ENCODE data around the gene CDK16. TPM values are rescaled to one million over a fixed set of nuclear protein-coding genes. Genes with fewer than 3 reads are reported as not detected.

Gene CDK16
- total and polyA plus RNA-seq, 9 of the 15 experiments (the other 6 are each of a cell fraction or from before 2014, with no cell fraction given): 3.9 to 104 (median 57.5) TPM

DNA sequence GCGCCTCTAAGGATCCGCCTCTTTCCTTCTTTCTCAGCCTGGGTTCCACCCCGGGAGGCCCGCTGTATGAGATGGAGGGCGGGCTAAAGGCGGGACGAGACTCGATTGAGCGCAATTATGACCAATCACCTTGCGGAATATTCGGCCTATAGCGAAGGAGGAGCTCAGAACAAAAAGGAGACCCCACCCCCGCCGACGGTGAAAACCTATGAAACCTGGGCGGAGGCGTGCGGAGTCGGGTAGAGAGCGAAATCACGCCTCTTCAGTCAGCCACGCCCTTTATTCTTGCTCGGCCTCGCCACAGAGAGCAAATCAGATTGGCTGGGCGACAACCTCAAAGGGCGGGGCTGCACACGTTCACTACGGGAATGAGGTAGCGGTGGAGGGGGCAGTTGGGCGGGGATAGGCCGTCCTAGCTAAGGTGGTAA, 615 bp upstream of the CDK16 start (continued):
- TF ChIP-seq TOE1 (IDR thresholded peaks at IDR 0.05; ENCODE audit: borderline replicate concordance) (no peak), TOE1 (CRISPR knock-in tag; IDR thresholded peaks at IDR 0.05; ENCODE audit: borderline replicate concordance, low read depth) (no peak), CREM (IDR thresholded peaks at IDR 0.05; ENCODE audit: low read depth) (peak; percentile 56), ZNF212 (CRISPR knock-in tag; IDR thresholded peaks at IDR 0.05) (no peak), ZNF507 (tag; conservative IDR thresholded peaks at IDR 0.05) (no peak), NR2F6 (CRISPR knock-in tag; IDR thresholded peaks at IDR 0.05) (no peak), GATAD2A (IDR thresholded peaks at IDR 0.05) (no peak), CREB1 (IDR thresholded peaks at IDR 0.05) (peak; percentile 14; the same call in 1 of the 2 replicates), CREB1 (CRISPR knock-in tag; IDR thresholded peaks at IDR 0.05) (no peak; the same call in 1 of the 2 replicates), KAT8 (IDR thresholded peaks at IDR 0.05; ENCODE audit: low read depth) (no peak), RCOR1 (IDR thresholded peaks at IDR 0.05; ENCODE audit: borderline replicate concordance in 1 of 2, low read depth in 2 of 2, low read length in 2 of 2) (peak in 1 of 2 experiments; percentile 80; a peak in 2 of 4 replicates), MEIS2 (IDR thresholded peaks at IDR 0.05; ENCODE audit: partially characterized antibody) (peak; percentile 38), PHF21A (IDR thresholded peaks at IDR 0.05; ENCODE audit: borderline replicate concordance, low read depth) (no peak), FOXA3 (CRISPR knock-in tag; conservative IDR thresholded peaks at IDR 0.05 in 1 of 2, IDR thresholded peaks at IDR 0.05 in 1 of 2) (no peak), ZNF143 (CRISPR knock-in tag; IDR thresholded peaks at IDR 0.05) (no peak), IFI16 (CRISPR knock-in tag; IDR thresholded peaks at IDR 0.05) (no peak), PRPF4 (IDR thresholded peaks at IDR 0.05; ENCODE audit: insufficient read depth, low read depth, low read length, poor library complexity, severe bottlenecking) (no peak), RBFOX2 (IDR thresholded peaks at IDR 0.05; ENCODE audit: low read depth, low read length) (no peak), NFIX (CRISPR knock-in tag; IDR thresholded peaks at IDR 0.05; ENCODE audit: low read depth) (no peak)
- TF ChIP-seq, protein P1, sequence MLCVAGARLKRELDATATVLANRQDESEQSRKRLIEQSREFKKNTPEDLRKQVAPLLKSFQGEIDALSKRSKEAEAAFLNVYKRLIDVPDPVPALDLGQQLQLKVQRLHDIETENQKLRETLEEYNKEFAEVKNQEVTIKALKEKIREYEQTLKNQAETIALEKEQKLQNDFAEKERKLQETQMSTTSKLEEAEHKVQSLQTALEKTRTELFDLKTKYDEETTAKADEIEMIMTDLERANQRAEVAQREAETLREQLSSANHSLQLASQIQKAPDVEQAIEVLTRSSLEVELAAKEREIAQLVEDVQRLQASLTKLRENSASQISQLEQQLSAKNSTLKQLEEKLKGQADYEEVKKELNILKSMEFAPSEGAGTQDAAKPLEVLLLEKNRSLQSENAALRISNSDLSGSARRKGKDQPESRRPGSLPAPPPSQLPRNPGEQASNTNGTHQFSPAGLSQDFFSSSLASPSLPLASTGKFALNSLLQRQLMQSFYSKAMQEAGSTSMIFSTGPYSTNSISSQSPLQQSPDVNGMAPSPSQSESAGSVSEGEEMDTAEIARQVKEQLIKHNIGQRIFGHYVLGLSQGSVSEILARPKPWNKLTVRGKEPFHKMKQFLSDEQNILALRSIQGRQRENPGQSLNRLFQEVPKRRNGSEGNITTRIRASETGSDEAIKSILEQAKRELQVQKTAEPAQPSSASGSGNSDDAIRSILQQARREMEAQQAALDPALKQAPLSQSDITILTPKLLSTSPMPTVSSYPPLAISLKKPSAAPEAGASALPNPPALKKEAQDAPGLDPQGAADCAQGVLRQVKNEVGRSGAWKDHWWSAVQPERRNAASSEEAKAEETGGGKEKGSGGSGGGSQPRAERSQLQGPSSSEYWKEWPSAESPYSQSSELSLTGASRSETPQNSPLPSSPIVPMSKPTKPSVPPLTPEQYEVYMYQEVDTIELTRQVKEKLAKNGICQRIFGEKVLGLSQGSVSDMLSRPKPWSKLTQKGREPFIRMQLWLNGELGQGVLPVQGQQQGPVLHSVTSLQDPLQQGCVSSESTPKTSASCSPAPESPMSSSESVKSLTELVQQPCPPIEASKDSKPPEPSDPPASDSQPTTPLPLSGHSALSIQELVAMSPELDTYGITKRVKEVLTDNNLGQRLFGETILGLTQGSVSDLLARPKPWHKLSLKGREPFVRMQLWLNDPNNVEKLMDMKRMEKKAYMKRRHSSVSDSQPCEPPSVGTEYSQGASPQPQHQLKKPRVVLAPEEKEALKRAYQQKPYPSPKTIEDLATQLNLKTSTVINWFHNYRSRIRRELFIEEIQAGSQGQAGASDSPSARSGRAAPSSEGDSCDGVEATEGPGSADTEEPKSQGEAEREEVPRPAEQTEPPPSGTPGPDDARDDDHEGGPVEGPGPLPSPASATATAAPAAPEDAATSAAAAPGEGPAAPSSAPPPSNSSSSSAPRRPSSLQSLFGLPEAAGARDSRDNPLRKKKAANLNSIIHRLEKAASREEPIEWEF (CRISPR knock-in tag; IDR thresholded peaks at IDR 0.05): no peak
- TF ChIP-seq, protein P2, sequence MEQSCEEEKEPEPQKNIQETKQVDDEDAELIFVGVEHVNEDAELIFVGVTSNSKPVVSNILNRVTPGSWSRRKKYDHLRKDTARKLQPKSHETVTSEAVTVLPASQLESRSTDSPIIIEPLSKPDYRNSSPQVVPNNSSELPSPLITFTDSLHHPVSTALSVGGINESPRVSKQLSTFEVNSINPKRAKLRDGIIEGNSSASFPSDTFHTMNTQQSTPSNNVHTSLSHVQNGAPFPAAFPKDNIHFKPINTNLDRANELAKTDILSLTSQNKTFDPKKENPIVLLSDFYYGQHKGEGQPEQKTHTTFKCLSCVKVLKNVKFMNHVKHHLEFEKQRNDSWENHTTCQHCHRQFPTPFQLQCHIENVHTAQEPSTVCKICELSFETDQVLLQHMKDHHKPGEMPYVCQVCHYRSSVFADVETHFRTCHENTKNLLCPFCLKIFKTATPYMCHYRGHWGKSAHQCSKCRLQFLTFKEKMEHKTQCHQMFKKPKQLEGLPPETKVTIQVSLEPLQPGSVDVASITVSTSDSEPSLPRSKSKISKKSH (CRISPR knock-in tag; IDR thresholded peaks at IDR 0.05): no peak
- TF ChIP-seq, protein P3, sequence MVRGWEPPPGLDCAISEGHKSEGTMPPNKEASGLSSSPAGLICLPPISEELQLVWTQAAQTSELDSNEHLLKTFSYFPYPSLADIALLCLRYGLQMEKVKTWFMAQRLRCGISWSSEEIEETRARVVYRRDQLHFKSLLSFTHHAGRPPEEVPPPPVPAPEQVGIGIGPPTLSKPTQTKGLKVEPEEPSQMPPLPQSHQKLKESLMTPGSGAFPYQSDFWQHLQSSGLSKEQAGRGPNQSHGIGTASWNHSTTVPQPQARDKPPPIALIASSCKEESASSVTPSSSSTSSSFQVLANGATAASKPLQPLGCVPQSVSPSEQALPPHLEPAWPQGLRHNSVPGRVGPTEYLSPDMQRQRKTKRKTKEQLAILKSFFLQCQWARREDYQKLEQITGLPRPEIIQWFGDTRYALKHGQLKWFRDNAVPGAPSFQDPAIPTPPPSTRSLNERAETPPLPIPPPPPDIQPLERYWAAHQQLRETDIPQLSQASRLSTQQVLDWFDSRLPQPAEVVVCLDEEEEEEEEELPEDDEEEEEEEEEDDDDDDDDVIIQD (CRISPR knock-in tag; IDR thresholded peaks at IDR 0.05): no peak
